ENCODE data around the gene GNE.
"Not testable (repeated sequence)": the region's sequence is repeated elsewhere in the genome, so short reads cannot be mapped to it uniquely, and the experiment has no call there.

GRCh38 chr9:36304366-36304765 lies 46.1 kb upstream of the GNE start:
- TF ChIP-seq CTCF (IDR thresholded peaks at IDR 0.05); NR2C2 (CRISPR knock-in tag; IDR thresholded peaks at IDR 0.05); ATF3 (CRISPR knock-in tag; conservative IDR thresholded peaks at IDR 0.05); JUN (CRISPR knock-in tag; IDR thresholded peaks at IDR 0.05); ZNF121 (CRISPR knock-in tag; IDR thresholded peaks at IDR 0.05): not testable (repeated sequence)
